ENCODE measurements around the gene SDHAF3.

GRCh38 chr7:97119747-97120146 is 2.2 kb downstream of the SDHAF3 start:
- TF ChIP-seq CTCF (IDR thresholded peaks at IDR 0.05) (no peak), POLR2AphosphoS5 (IDR thresholded peaks at IDR 0.05) (no peak)
